HEK293 (cell line): ENCODE measurements around the gene DISC1.

Experiments
- CTCF ChIA-PET: fragments of 350-600 bp; formaldehyde crosslinking; extraction: SDS; loops from one replicate; lab custom pipeline; 2021; ENCODE audit warnings: antibody characterized with exemption; lab: Yijun Ruan, JAX
- POLR2A ChIA-PET: fragments of 300-600 bp; formaldehyde crosslinking; extraction: SDS; loops from one replicate; lab custom pipeline; 2020; ENCODE audit warnings: antibody characterized with exemption, inconsistent platforms; lab: Yijun Ruan, JAX
- H3K27ac ChIP-seq: fragments of 200-500 bp; sonication (Bioruptor generic); 2 replicates; pipeline ENCODE4 v1.5.1; 2014; ENCODE audit warnings: low read depth, low read length, control low read depth, inconsistent platforms; ENCODE audit errors: extremely low read depth
- H3K36me3 ChIP-seq, 2 experiments: fragments of 200-500 bp in 1 of 2; sonication (Bioruptor generic) in 1 of 2; 1 replicate in 1 of 2; 2 replicates in 1 of 2; pipeline ENCODE4 v1.5.1; 2014 to 2017; ENCODE audit warnings: inconsistent platforms in 2 of 2, low read length in 2 of 2; ENCODE audit not compliant: control insufficient read depth in 2 of 2, insufficient read depth in 1 of 2
- H3K4me1 ChIP-seq: fragments of 200-500 bp; sonication (Bioruptor generic); 2 replicates; pipeline ENCODE4 v1.5.1; 2014; ENCODE audit warnings: mild to moderate bottlenecking, low read length, inconsistent platforms; ENCODE audit not compliant: control insufficient read depth, insufficient read depth
- H3K4me3 ChIP-seq: 2 replicates; pipeline ENCODE4 v1.5.1; 2011; ENCODE audit warnings: low read depth, mild to moderate bottlenecking, control low read depth, low read length, moderate library complexity
- H3K9me3 ChIP-seq: fragments of 200-500 bp; sonication (Bioruptor generic); 2 replicates; pipeline ENCODE4 v1.5.1; 2014; ENCODE audit warnings: low read depth, low read length, inconsistent platforms; ENCODE audit not compliant: control insufficient read depth, insufficient read depth
- ATF2 ChIP-seq: fragments of 450-650 bp; formaldehyde crosslinking; IDR thresholded peaks from 2 replicates; pipeline ENCODE4 v1.5.1; 2016; ENCODE audit warnings: missing biosample characterization, missing genetic modification characterization, low read depth
- BCL6B ChIP-seq: fragments of 450-650 bp; formaldehyde crosslinking; IDR thresholded peaks from 2 replicates; pipeline ENCODE4 v1.5.1; 2017; ENCODE audit warnings: missing biosample characterization, missing genetic modification characterization
- FEZF1 ChIP-seq: fragments of 450-650 bp; formaldehyde crosslinking; IDR thresholded peaks from 2 replicates; pipeline ENCODE4 v1.5.1; 2016; ENCODE audit warnings: missing biosample characterization, missing genetic modification characterization
- GLI2 ChIP-seq: fragments of 450-650 bp; formaldehyde crosslinking; IDR thresholded peaks from 2 replicates; pipeline ENCODE4; 2017; ENCODE audit warnings: missing biosample characterization, missing genetic modification characterization, low read depth, borderline replicate concordance
- INSM2 ChIP-seq: fragments of 450-650 bp; formaldehyde crosslinking; IDR thresholded peaks from 2 replicates; pipeline ENCODE4 v1.5.1; 2016; ENCODE audit warnings: missing biosample characterization, missing genetic modification characterization
- MZF1 ChIP-seq: fragments of 450-650 bp; formaldehyde crosslinking; IDR thresholded peaks from 2 replicates; pipeline ENCODE4 v1.5.1; 2017; ENCODE audit warnings: missing biosample characterization, missing genetic modification characterization, borderline replicate concordance
- REST ChIP-seq: fragments of 450-650 bp; formaldehyde crosslinking; IDR thresholded peaks from 2 replicates; pipeline ENCODE4 v1.5.1; 2016; ENCODE audit warnings: missing biosample characterization, missing genetic modification characterization
- SP7 ChIP-seq: fragments of 450-650 bp; formaldehyde crosslinking; IDR thresholded peaks from 2 replicates; pipeline ENCODE4 v1.5.1; 2016; ENCODE audit warnings: missing biosample characterization, missing genetic modification characterization
- TCF7L2 ChIP-seq: IDR thresholded peaks from 2 replicates; pipeline ENCODE4 v1.6.1; 2011; ENCODE audit warnings: low read depth, mild to moderate bottlenecking, inconsistent platforms, low read length, moderate library complexity, borderline replicate concordance
- TRIM28 ChIP-seq: IDR thresholded peaks from 2 replicates; pipeline ENCODE4 v1.6.1; 2011; ENCODE audit warnings: low read length, control low read depth, borderline replicate concordance
- YY2 ChIP-seq: fragments of 450-650 bp; formaldehyde crosslinking; IDR thresholded peaks from 2 replicates; pipeline ENCODE4 v1.5.1; 2016; ENCODE audit warnings: missing biosample characterization, missing genetic modification characterization
- ZBTB21 ChIP-seq: fragments of 450-650 bp; formaldehyde crosslinking; IDR thresholded peaks from 2 replicates; pipeline ENCODE4 v1.5.1; 2017; ENCODE audit warnings: missing biosample characterization, missing genetic modification characterization
- ZIC2 ChIP-seq: fragments of 450-650 bp; formaldehyde crosslinking; IDR thresholded peaks from 2 replicates; pipeline ENCODE4 v1.5.1; 2016; ENCODE audit warnings: missing biosample characterization, missing genetic modification characterization
- ZNF140 ChIP-seq: fragments of 450-650 bp; formaldehyde crosslinking; IDR thresholded peaks from 2 replicates; pipeline ENCODE4 v1.5.1; 2016; ENCODE audit warnings: missing biosample characterization, missing genetic modification characterization
- ZNF146 ChIP-seq: fragments of 450-650 bp; formaldehyde crosslinking; IDR thresholded peaks from 2 replicates; pipeline ENCODE4 v1.5.1; 2016; ENCODE audit warnings: missing biosample characterization, missing genetic modification characterization
- ZNF19 ChIP-seq: fragments of 450-650 bp; formaldehyde crosslinking; IDR thresholded peaks from 2 replicates; pipeline ENCODE4; 2016; ENCODE audit warnings: missing biosample characterization, missing genetic modification characterization, low read depth
- ZNF2 ChIP-seq: fragments of 450-650 bp; formaldehyde crosslinking; IDR thresholded peaks from 2 replicates; pipeline ENCODE4 v1.5.1; 2016; ENCODE audit warnings: missing biosample characterization, missing genetic modification characterization
- ZNF354C ChIP-seq: fragments of 450-650 bp; formaldehyde crosslinking; IDR thresholded peaks from 2 replicates; pipeline ENCODE4 v1.5.1; 2016; ENCODE audit warnings: missing biosample characterization, missing genetic modification characterization, low read depth, borderline replicate concordance
- ZNF37A ChIP-seq: fragments of 450-650 bp; IDR thresholded peaks from 2 replicates; pipeline ENCODE4 v1.5.1; 2018; ENCODE audit warnings: missing biosample characterization, missing genetic modification characterization
- ZNF426 ChIP-seq: fragments of 450-650 bp; formaldehyde crosslinking; IDR thresholded peaks from 2 replicates; pipeline ENCODE4 v1.5.1; 2017; ENCODE audit warnings: missing biosample characterization, missing genetic modification characterization, mild to moderate bottlenecking, inconsistent platforms, moderate library complexity
- ZNF530 ChIP-seq: fragments of 450-650 bp; formaldehyde crosslinking; IDR thresholded peaks from 2 replicates; pipeline ENCODE4 v1.5.1; 2016; ENCODE audit warnings: low read depth, missing biosample characterization, missing genetic modification characterization
- ZNF621 ChIP-seq: fragments of 450-650 bp; formaldehyde crosslinking; IDR thresholded peaks from 2 replicates; pipeline ENCODE4 v1.5.1; 2017; ENCODE audit warnings: missing biosample characterization, missing genetic modification characterization
- ZNF645 ChIP-seq: fragments of 450-650 bp; formaldehyde crosslinking; IDR thresholded peaks from 2 replicates; pipeline ENCODE4; 2016; ENCODE audit warnings: missing biosample characterization, missing genetic modification characterization
- ZNF707 ChIP-seq: fragments of 450-650 bp; formaldehyde crosslinking; IDR thresholded peaks from 2 replicates; pipeline ENCODE4 v1.5.1; 2016; ENCODE audit warnings: missing biosample characterization, missing genetic modification characterization
- ZNF776 ChIP-seq: fragments of 450-650 bp; formaldehyde crosslinking; IDR thresholded peaks from 2 replicates; pipeline ENCODE4 v1.5.0; 2017; ENCODE audit warnings: missing biosample characterization, missing genetic modification characterization, borderline replicate concordance
- ZNF843 ChIP-seq: fragments of 450-650 bp; formaldehyde crosslinking; IDR thresholded peaks from 2 replicates; pipeline ENCODE4 v1.5.1; 2016; ENCODE audit warnings: missing biosample characterization, missing genetic modification characterization
- ZSCAN4 ChIP-seq: fragments of 450-650 bp; formaldehyde crosslinking; IDR thresholded peaks from 2 replicates; pipeline ENCODE4 v1.5.1; 2017; ENCODE audit warnings: missing biosample characterization, missing genetic modification characterization

Gene DISC1

GRCh38 chr1:231866392-231867331 lies 240.1 kb downstream of the DISC1 start (continued):
- TF ChIP-seq INSM2 (tag by site-specific recombination) (no peak), ZBTB21 (tag by site-specific recombination) (no peak), TCF7L2 (peak; percentile 66), YY2 (tag by site-specific recombination) (no peak), ZSCAN4 (tag by site-specific recombination) (no peak), ZNF2 (peak; percentile 84), ZNF19 (no peak), MZF1 (tag by site-specific recombination) (no peak), FEZF1 (tag by site-specific recombination) (peak; percentile 10; the same call in 1 of the 2 replicates), ZNF530 (tag by site-specific recombination) (no peak), SP7 (tag by site-specific recombination) (peak; percentile 44), ZNF426 (tag by site-specific recombination) (no peak), ZNF707 (tag by site-specific recombination) (no peak), ZNF843 (tag by site-specific recombination) (peak; percentile 7; the same call in 1 of the 2 replicates), ATF2 (0 out of 2 replicates have a peak, but pooled peaks have one; percentile 33), REST (no peak), ZNF140 (tag by site-specific recombination) (no peak), ZNF354C (tag by site-specific recombination) (no peak), ZNF37A (no peak)

- CTCF ChIA-PET: interaction anchor here (0.6 to 3.5 kb wide), 29 partner anchors 12 to 1496 kb away, joined by 3 to 35 read pairs (median 4); no protein-coding TSS in a partner anchor
- no peaks in the 10 kb centered on the region; the same call in 1 of the 2 replicates for H3K4me1 ChIP-seq
- H3K27ac ChIP-seq: no peak overlapping the region
- H3K36me3 ChIP-seq: no peaks in the 10 kb centered on the region
- no peaks in the 10 kb centered on the region for H3K9me3 ChIP-seq
- no peak overlapping the region for H3K4me3 ChIP-seq
- POLR2A ChIA-PET: no interaction called here
- TF ChIP-seq ZIC2 (tag by site-specific recombination): no peak
- no peak for TF ChIP-seq ZNF146 (tag by site-specific recombination)
- TF ChIP-seq MZF1 (tag by site-specific recombination): no peak
- TF ChIP-seq TRIM28: no peak
- no peak for TF ChIP-seq ZNF645 (tag by site-specific recombination)
- TF ChIP-seq GLI2 (tag by site-specific recombination): no peak
- no peak for TF ChIP-seq ZNF621 (tag by site-specific recombination)
- no peak for TF ChIP-seq BCL6B (tag by site-specific recombination)
- no peak for TF ChIP-seq ZNF776 (tag by site-specific recombination)
Measured at GRCh38 chr1:231867607-231868006, 241.0 kb downstream of the DISC1 start.
